Keratinocyte (primary cell): ENCODE results near the gene SLC35A2.

Experiments used
- EZH2 ChIP-seq: IDR thresholded peaks from one replicate; pipeline ENCODE4 v1.6.1; 2012; ENCODE audit warnings: inconsistent platforms, mild to moderate bottlenecking, low read length, moderate library complexity
- TF ChIP-seq, protein P1 (sequence below), 3 experiments: IDR thresholded peaks in 1 of 3; conservative IDR thresholded peaks in 1 of 3; optimal IDR thresholded peaks in 1 of 3; 2 replicates in 2 of 3; 3 replicates in 1 of 3; pipeline versions ENCODE3 to v1.5.1; 2011; ENCODE audit warnings: low read length in 3 of 3, mild to moderate bottlenecking in 3 of 3, moderate library complexity in 2 of 3, control low read depth in 1 of 3, inconsistent platforms in 1 of 3; ENCODE audit not compliant: insufficient read depth in 2 of 3; ENCODE audit errors: extremely low read depth in 1 of 3

DNA sequence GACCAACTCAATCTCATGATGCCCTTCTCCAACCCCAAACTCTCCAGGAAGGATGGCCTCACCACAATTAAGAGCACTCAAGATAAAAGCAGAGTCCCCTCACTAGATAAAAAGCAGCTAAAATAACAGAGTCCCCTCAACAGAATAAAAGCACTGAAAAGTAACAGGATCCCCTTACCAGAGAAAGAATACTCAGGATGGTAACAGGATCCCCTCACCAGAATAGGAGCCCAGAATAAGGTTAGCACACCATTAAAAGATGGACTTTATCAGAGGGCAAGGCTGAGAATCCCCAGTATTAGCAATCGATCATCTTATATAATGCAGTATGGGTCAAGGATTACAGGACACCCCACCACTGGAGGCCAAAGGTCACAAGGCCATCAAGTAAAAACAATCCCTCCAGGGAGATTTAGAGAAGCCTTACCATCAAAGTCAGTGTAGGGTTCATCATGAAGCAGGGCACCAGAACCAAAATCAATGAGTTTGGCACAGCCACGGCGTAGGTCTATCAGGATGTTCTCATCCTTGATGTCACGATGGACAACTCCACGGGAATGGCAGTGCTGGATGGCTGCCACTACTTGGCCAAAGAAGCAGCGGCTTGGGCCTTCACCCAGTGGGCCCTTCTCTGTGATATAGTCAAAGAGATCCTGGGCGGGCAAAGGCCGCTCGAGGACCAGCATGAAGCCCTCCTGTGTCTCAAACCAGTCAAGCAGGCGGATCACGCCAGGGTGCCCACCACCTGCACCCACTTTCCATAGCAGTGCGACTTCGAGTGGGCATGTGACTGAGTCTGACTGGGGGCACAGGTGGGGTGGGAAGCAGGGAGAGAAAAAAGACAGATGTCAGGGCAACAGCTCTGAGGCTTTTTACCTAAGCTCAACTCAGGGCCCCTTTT, 3.4 kb upstream of the SLC35A2 start:
- TF ChIP-seq EZH2: no peak
- TF ChIP-seq, protein P1, sequence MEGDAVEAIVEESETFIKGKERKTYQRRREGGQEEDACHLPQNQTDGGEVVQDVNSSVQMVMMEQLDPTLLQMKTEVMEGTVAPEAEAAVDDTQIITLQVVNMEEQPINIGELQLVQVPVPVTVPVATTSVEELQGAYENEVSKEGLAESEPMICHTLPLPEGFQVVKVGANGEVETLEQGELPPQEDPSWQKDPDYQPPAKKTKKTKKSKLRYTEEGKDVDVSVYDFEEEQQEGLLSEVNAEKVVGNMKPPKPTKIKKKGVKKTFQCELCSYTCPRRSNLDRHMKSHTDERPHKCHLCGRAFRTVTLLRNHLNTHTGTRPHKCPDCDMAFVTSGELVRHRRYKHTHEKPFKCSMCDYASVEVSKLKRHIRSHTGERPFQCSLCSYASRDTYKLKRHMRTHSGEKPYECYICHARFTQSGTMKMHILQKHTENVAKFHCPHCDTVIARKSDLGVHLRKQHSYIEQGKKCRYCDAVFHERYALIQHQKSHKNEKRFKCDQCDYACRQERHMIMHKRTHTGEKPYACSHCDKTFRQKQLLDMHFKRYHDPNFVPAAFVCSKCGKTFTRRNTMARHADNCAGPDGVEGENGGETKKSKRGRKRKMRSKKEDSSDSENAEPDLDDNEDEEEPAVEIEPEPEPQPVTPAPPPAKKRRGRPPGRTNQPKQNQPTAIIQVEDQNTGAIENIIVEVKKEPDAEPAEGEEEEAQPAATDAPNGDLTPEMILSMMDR (optimal IDR thresholded peaks at IDR 0.05 in 1 of 3, IDR thresholded peaks at IDR 0.05 in 1 of 3, conservative IDR thresholded peaks at IDR 0.05 in 1 of 3; ENCODE audit: extremely low read depth in 1 of 3, insufficient read depth in 2 of 3, low read length in 3 of 3): no peak
